Peyer's patch (tissue), 4 donors: Measurements from ENCODE around the gene SLC29A2.
A peak's percentile ranks its signal among the peaks of the same experiment; 100 is the strongest.

ENCODE experiments used
- CTCF ChIP-seq, 6 experiments: fragments of 450-650 bp in 4 of 6; fragments of 200-600 bp in 2 of 6; sonication (generic) in 1 of 6; IDR thresholded peaks; one replicate each; pipeline ENCODE4 v1.5.1; 2017 to 2019; ENCODE audit warnings: antibody characterized with exemption in 6 of 6, mild to moderate bottlenecking in 3 of 6, moderate library complexity in 1 of 6
- POLR2A ChIP-seq, 2 donors: fragments of 450-650 bp; IDR thresholded peaks; one replicate each; pipeline ENCODE4 v1.5.1; 2017; ENCODE audit warnings: antibody characterized with exemption in 2 of 2, mild to moderate bottlenecking in 2 of 2, moderate library complexity in 2 of 2

- TF ChIP-seq CTCF (IDR thresholded peaks at IDR 0.05) (peak in 2 of 6 experiments; percentile 19 to 27), POLR2A (IDR thresholded peaks at IDR 0.05) (peak; percentile 26 to 45)
Observed at GRCh38 chr11:66336234-66337102, 35.1 kb downstream of the SLC29A2 start, which contains the start of gene RIN1.
